Vagina (tissue), 2 donors: Measurements from ENCODE around the gene UBA7. TPM values are rescaled to one million over a fixed set of nuclear protein-coding genes. Genes with fewer than 3 reads are reported as not detected.

Source experiments
- DNase-seq, 2 donors: peaks; one replicate each; pipeline ENCODE4 v3.0.0-alpha.2; 2017; ENCODE audit errors: extremely low spot score in 2 of 2
- H3K27ac ChIP-seq: fragments of 200-600 bp; sonication (generic); one replicate; pipeline ENCODE4 v1.5.1; 2019
- H3K27me3 ChIP-seq: fragments of 200-600 bp; sonication (generic); one replicate; pipeline ENCODE4 v1.5.1; 2019
- H3K36me3 ChIP-seq, 2 donors: fragments of 200-600 bp; sonication (generic); one replicate each; pipeline ENCODE4 v1.5.1; 2017 to 2019
- H3K4me1 ChIP-seq: fragments of 200-600 bp; sonication (generic); one replicate; pipeline ENCODE4 v1.5.1; 2019
- H3K4me3 ChIP-seq, 2 donors: fragments of 200-600 bp; sonication (generic); 1 replicate in 1 of 2; 2 replicates in 1 of 2; pipeline ENCODE4 v1.5.1; 2016 to 2019
- H3K9me3 ChIP-seq: fragments of 200-600 bp; sonication (generic); one replicate; pipeline ENCODE4 v1.5.1; 2019
- POLR2A ChIP-seq, 2 donors: fragments of 450-650 bp; IDR thresholded peaks; one replicate each; pipeline ENCODE4 v1.6.1; 2017; ENCODE audit warnings: antibody characterized with exemption in 2 of 2, mild to moderate bottlenecking in 2 of 2, moderate library complexity in 2 of 2
- POLR2AphosphoS5 ChIP-seq, 2 donors: sonication (generic); formaldehyde crosslinking; IDR thresholded peaks; one replicate each; pipeline ENCODE4 v1.9.0; 2017; ENCODE audit warnings: antibody characterized with exemption in 2 of 2, mild to moderate bottlenecking in 2 of 2, low read depth in 1 of 2; ENCODE audit not compliant: insufficient read depth in 1 of 2
- intact Hi-C: fragments of 100-400 bp; cut with DNase I; formaldehyde crosslinking; loops from one replicate; pipeline ENCODE4 v1.15.1; 2023
- microRNA-seq: library from miRNA; unstranded; fragments of <30 nt; microRNA quantifications from one replicate; pipeline ENCODE4, GENCODE V29; 2017; ENCODE audit warnings: borderline number of aligned reads, borderline replicate concordance
- small RNA-seq: library from RNA; depleted of rRNA; stranded (forward); fragments of <200 nt; gene quantifications from one replicate; pipeline ENCODE3, GENCODE V24; 2016
- total RNA-seq: library from RNA; depleted of rRNA; stranded (reverse); fragments of >200 nt; gene quantifications from one replicate; pipeline ENCODE4 v1.2.3, GENCODE V29; 2016
- TF ChIP-seq, protein P1 (sequence below), 3 experiments: fragments of 450-650 bp in 2 of 3; fragments of 200-600 bp in 1 of 3; sonication (generic) in 1 of 3; IDR thresholded peaks; one replicate each; pipeline ENCODE4 v1.5.1; 2017 to 2019; ENCODE audit warnings: antibody characterized with exemption in 3 of 3, mild to moderate bottlenecking in 2 of 3, moderate library complexity in 2 of 3

Gene UBA7
- total RNA-seq, 1 donor from 2014 or later, result 68.3 TPM

DNA sequence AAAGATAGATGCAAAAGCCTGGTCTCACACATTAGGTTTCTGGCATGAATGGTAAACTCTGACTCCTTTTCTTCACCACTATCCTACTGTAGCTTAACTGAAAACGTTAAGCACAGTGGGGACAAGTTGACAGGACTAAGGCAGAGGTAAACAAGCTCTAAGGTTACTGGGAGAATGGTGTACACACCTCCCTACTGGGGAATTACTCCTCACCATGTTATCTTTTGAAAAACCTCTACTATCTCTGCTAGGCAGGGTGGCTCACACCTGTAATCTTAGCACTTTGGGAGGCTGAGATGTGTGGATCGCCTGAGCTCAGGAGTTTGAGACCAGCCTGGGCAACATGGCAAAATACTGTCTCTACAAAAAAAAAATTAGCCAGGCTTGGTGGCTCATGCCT is 56.6 kb downstream of the UBA7 start:
- TF ChIP-seq POLR2AphosphoS5 (IDR thresholded peaks at IDR 0.05; ENCODE audit: insufficient read depth in 1 of 2, low read depth in 1 of 2) (no peak), POLR2A (IDR thresholded peaks at IDR 0.05) (no peak)
- TF ChIP-seq, protein P1, sequence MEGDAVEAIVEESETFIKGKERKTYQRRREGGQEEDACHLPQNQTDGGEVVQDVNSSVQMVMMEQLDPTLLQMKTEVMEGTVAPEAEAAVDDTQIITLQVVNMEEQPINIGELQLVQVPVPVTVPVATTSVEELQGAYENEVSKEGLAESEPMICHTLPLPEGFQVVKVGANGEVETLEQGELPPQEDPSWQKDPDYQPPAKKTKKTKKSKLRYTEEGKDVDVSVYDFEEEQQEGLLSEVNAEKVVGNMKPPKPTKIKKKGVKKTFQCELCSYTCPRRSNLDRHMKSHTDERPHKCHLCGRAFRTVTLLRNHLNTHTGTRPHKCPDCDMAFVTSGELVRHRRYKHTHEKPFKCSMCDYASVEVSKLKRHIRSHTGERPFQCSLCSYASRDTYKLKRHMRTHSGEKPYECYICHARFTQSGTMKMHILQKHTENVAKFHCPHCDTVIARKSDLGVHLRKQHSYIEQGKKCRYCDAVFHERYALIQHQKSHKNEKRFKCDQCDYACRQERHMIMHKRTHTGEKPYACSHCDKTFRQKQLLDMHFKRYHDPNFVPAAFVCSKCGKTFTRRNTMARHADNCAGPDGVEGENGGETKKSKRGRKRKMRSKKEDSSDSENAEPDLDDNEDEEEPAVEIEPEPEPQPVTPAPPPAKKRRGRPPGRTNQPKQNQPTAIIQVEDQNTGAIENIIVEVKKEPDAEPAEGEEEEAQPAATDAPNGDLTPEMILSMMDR (IDR thresholded peaks at IDR 0.05), result no peak
- intact Hi-C loops, result no loop called here
- no peak for DNase-seq
- Histone ChIP-seq H3K27ac (no peak overlapping the region), H3K27me3 (no peaks in the 10 kb centered on the region), H3K36me3 (no peaks in the 10 kb centered on the region), H3K4me3 (no peak overlapping the region), H3K9me3 (no peaks in the 10 kb centered on the region), H3K4me1 (peaks cover 35% of the 10 kb centered on the region)

DNA sequence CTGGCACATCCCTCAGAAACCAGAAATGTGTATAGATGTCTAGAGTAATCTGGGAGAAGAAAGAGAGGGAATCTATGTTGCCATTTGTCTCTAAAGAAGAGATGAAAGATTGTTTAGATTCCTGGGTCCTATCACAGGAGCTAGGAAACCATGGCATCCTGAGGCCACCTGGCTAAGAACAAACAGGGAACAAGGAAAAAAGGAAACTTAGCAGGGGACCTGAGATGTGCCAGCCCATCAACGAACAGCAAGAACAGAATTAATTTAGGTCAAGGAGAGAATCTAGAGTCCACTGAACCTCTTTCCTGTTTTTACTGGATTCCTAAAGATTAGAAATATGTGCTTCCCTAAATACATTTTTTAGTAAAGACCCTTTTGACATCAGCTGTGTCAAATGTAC is 57.7 kb downstream of the UBA7 start:
- Histone ChIP-seq H3K36me3 (no peaks in the 10 kb centered on the region), H3K9me3 (no peaks in the 10 kb centered on the region), H3K4me1 (peaks cover 35% of the 10 kb centered on the region), H3K4me3 (no peak overlapping the region), H3K27ac (no peak overlapping the region), H3K27me3 (no peaks in the 10 kb centered on the region)
- intact Hi-C loops, result no loop called here
- TF ChIP-seq POLR2A (IDR thresholded peaks at IDR 0.05), result no peak
- DNase-seq, result no peak

Small RNA genes within 50 kb of the gene (microRNA-seq; reads per million reads assigned to microRNA genes)
- gene MIR5193, result not detected

Small RNA genes within 50 kb of the gene (small RNA-seq; reads per million reads assigned to genes)
- gene COX6CP14 (not detected), gene RN7SL217P (not detected)

Other genes starting within 250 kb of the UBA7 start
- gene APEH, start 139.6 kb downstream of the UBA7 start, total RNA-seq, result 53.3 TPM
- gene MST1, start 124.5 kb downstream of the UBA7 start, total RNA-seq, result 10.8 TPM
- 25.8 TPM for gene RNF123, start 124.4 kb downstream of the UBA7 start, total RNA-seq
- not detected for gene AMIGO3, start 94.3 kb downstream of the UBA7 start, total RNA-seq
- gene GMPPB, start 90.0 kb downstream of the UBA7 start, total RNA-seq, result 19.9 TPM
- gene IP6K1, start 27.4 kb downstream of the UBA7 start, total RNA-seq, result 46.2 TPM
- not detected for gene CDHR4, start 14.1 kb downstream of the UBA7 start, total RNA-seq
- 12.5 TPM for gene INKA1, start 10.7 kb downstream of the UBA7 start, total RNA-seq
- gene TRAIP, start 42.6 kb upstream of the UBA7 start, total RNA-seq, result 17.4 TPM
- not detected for gene CAMKV, start 56.0 kb upstream of the UBA7 start, total RNA-seq
- gene MST1R, start 89.9 kb upstream of the UBA7 start, total RNA-seq, result 38.1 TPM
- 10.6 TPM for gene MON1A, start 115.9 kb upstream of the UBA7 start, total RNA-seq
- 71.5 TPM for gene RBM6, start 126.2 kb upstream of the UBA7 start, total RNA-seq